ENCODE measurements around the gene ELF5. TPM values are rescaled to one million over a fixed set of nuclear protein-coding genes. Genes with fewer than 3 reads are reported as not detected.

ELF5 gene
- total and polyA plus RNA-seq, 2 donors (not counting 3 experiments of a cell fraction or from before 2014, with no cell fraction given) = not detected

DNA sequence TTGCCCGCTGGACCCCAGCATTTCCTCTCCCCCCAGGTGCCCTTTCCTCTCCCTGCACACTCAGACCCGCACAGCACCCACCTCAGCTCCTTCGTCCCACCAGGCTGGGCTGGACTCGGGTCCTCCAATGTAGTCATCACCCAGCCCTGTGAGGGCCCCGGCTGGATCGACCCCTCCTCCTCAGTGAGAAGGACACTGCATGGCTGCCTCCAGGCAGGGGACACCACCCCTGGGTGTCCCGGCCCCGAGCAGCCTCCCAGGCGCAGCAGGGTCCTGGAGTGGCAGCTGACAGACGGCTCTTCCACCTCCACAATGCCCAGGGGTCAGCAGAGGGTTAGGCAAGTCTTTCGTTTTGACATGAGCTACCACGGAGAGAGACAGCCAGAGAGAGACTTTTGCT is 11.1 kb upstream of the ELF5 start:
- POLR2A ChIA-PET = no interaction called here
- BruUV-seq (replicated peaks) = no TSS peak
- CTCF ChIA-PET = interaction anchor here (1.1 to 1.3 kb wide), 2 partner anchors 12 kb away, joined by 4 to 9 read pairs; no protein-coding TSS in a partner anchor
- no peak for FAIRE-seq
- Histone ChIP-seq H3K9me3 (replicated peaks; ENCODE audit: control insufficient read depth, insufficient read depth, low read length) (no peaks in the 10 kb centered on the region), H3K27ac (ENCODE audit: insufficient read depth, low read depth, low read length) (no peak overlapping the region), H3K4me3 (replicated peaks in 1 of 3; ENCODE audit: insufficient read depth in 1 of 3, low read depth in 1 of 3, low read length in 3 of 3) (no peak overlapping the region), H3K9me1 (replicated peaks; ENCODE audit: control insufficient read depth, extremely low read depth, insufficient read depth, low read length) (no peaks in the 10 kb centered on the region), H2AFZ (ENCODE audit: low read depth, low read length) (no peak overlapping the region), H3K27me3 (ENCODE audit: control insufficient read depth in 2 of 2, insufficient read depth in 2 of 2, low read length in 2 of 2) (peaks cover 0 to 2% of the 10 kb centered on the region in 2 experiments), H3K36me3 (ENCODE audit: control insufficient read depth in 2 of 2, extremely low read depth in 1 of 2, insufficient read depth in 2 of 2, low read length in 2 of 2) (no peaks in the 10 kb centered on the region), H3K9ac (replicated peaks; ENCODE audit: extremely low read depth, insufficient read depth, low read length) (no peak overlapping the region), H3K4me2 (ENCODE audit: insufficient read depth, low read length) (no peak overlapping the region), H4K20me1 (replicated peaks; ENCODE audit: control insufficient read depth, extremely low read depth, insufficient read depth, low read length) (no peaks in the 10 kb centered on the region), H3K79me2 (ENCODE audit: control insufficient read depth, insufficient read depth, low read length) (no peaks in the 10 kb centered on the region), H3K4me1 (ENCODE audit: control insufficient read depth, extremely low read depth, insufficient read depth, low read length) (no peaks in the 10 kb centered on the region)
- no peak for TF ChIP-seq EZH2 (IDR thresholded peaks at IDR 0.05; ENCODE audit: borderline replicate concordance, low read depth, low read length, severe bottlenecking)
- TF ChIP-seq JUN (IDR thresholded peaks at IDR 0.05; ENCODE audit: borderline replicate concordance, insufficient read depth, insufficient read length, low read depth) = no peak
- no peak for TF ChIP-seq POLR2A (IDR thresholded peaks at IDR 0.05; ENCODE audit: low read depth, low read length)
- TF ChIP-seq, protein P1, sequence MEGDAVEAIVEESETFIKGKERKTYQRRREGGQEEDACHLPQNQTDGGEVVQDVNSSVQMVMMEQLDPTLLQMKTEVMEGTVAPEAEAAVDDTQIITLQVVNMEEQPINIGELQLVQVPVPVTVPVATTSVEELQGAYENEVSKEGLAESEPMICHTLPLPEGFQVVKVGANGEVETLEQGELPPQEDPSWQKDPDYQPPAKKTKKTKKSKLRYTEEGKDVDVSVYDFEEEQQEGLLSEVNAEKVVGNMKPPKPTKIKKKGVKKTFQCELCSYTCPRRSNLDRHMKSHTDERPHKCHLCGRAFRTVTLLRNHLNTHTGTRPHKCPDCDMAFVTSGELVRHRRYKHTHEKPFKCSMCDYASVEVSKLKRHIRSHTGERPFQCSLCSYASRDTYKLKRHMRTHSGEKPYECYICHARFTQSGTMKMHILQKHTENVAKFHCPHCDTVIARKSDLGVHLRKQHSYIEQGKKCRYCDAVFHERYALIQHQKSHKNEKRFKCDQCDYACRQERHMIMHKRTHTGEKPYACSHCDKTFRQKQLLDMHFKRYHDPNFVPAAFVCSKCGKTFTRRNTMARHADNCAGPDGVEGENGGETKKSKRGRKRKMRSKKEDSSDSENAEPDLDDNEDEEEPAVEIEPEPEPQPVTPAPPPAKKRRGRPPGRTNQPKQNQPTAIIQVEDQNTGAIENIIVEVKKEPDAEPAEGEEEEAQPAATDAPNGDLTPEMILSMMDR (IDR thresholded peaks at IDR 0.05; ENCODE audit: extremely low read depth in 1 of 2, insufficient read depth in 1 of 2, low read depth in 1 of 2, low read length in 2 of 2) = no peak
- TF ChIP-seq, protein P2, sequence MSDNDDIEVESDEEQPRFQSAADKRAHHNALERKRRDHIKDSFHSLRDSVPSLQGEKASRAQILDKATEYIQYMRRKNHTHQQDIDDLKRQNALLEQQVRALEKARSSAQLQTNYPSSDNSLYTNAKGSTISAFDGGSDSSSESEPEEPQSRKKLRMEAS (IDR thresholded peaks at IDR 0.05; ENCODE audit: insufficient read depth, insufficient read length) = no peak
- no peak for TF ChIP-seq POLR2AphosphoS5 (IDR thresholded peaks at IDR 0.05; ENCODE audit: insufficient read depth, low read depth, low read length)
- no peak for TF ChIP-seq GATA2 (IDR thresholded peaks at IDR 0.05; ENCODE audit: insufficient read depth, insufficient read length, low read depth, low read length)
- no peak for TF ChIP-seq FOS (IDR thresholded peaks at IDR 0.05; ENCODE audit: borderline replicate concordance, insufficient read depth, low read length)
- TF ChIP-seq MYC (IDR thresholded peaks at IDR 0.05; ENCODE audit: low read depth, low read length) = no peak
- dilution Hi-C loops (cut with MboI; ENCODE audit: extremely low pct_ligation_motif_present, low sequenced_read_pairs) = no loop called here
- intact Hi-C loops (cut with micrococcal nuclease) = no loop called here
- DNase-seq (ENCODE audit: low read depth, low spot score) = no peak

Measured in endothelial cell of umbilical vein (primary cell).